MM.1S (cell line): ENCODE data around the gene DIO1.

Experiments used
- CTCF ChIP-seq: fragments of 300-600 bp; sonication (generic); IDR thresholded peaks from 2 replicates; pipeline ENCODE4 v1.5.1; 2016; ENCODE audit warnings: antibody characterized with exemption, low read length, mixed read lengths
- EZH2 ChIP-seq: fragments of 300-600 bp; sonication (generic); optimal IDR thresholded peaks from 2 replicates; pipeline ENCODE3; 2017; ENCODE audit warnings: low read depth, mild to moderate bottlenecking, antibody characterized with exemption, low read length, mixed read lengths

- TF ChIP-seq CTCF (no peak), EZH2 (no peak)
Measured at GRCh38 chr1:53957194-53957818, 63.3 kb downstream of the DIO1 start.
